Astrocyte (in vitro differentiated cells and primary cell): ENCODE results near the gene TBXAS1. TPM values are rescaled to one million over a fixed set of nuclear protein-coding genes. Genes with fewer than 3 reads are reported as not detected.
"Not testable (repeated sequence)": the region's sequence is repeated elsewhere in the genome, so short reads cannot be mapped to it uniquely, and the experiment has no call there.

ENCODE experiments used
- DNase-seq: peaks from one replicate; pipeline ENCODE4 v3.0.0-alpha.2; 2010; ENCODE audit warnings: low read depth
- FAIRE-seq: peaks from 2 replicates; lab custom pipeline; 2011; peaks lifted over from hg19 to GRCh38; lab: Jason Lieb, UNC
- H2AFZ ChIP-seq: 2 replicates; pipeline ENCODE4 v1.6.0; 2012; ENCODE audit warnings: low read depth, low read length, inconsistent platforms
- H3K27ac ChIP-seq: 2 replicates; pipeline ENCODE4 v1.5.1; 2011; ENCODE audit warnings: low read depth, low read length, inconsistent platforms
- H3K27me3 ChIP-seq: 2 replicates; pipeline ENCODE4 v1.6.0; 2011; ENCODE audit warnings: low read length, inconsistent platforms; ENCODE audit not compliant: insufficient read depth
- H3K36me3 ChIP-seq: 2 replicates; pipeline ENCODE4 v1.5.1; 2011; ENCODE audit warnings: low read length, inconsistent platforms; ENCODE audit not compliant: insufficient read depth
- H3K4me1 ChIP-seq: 2 replicates; pipeline ENCODE4 v1.5.1; 2011; ENCODE audit warnings: low read length, inconsistent platforms; ENCODE audit not compliant: insufficient read depth
- H3K4me2 ChIP-seq: 2 replicates; pipeline ENCODE4 v1.6.0; 2012; ENCODE audit warnings: low read length, inconsistent platforms
- H3K4me3 ChIP-seq: 2 replicates; pipeline ENCODE4 v1.5.1; 2011; ENCODE audit warnings: low read depth, mild to moderate bottlenecking, low read length, inconsistent platforms; ENCODE audit not compliant: insufficient read depth
- H3K79me2 ChIP-seq: 2 replicates; pipeline ENCODE4 v1.6.0; 2012; ENCODE audit warnings: mild to moderate bottlenecking, low read length, inconsistent platforms; ENCODE audit not compliant: insufficient read depth
- H3K9ac ChIP-seq: 2 replicates; pipeline ENCODE4 v1.6.0; 2012; ENCODE audit warnings: mild to moderate bottlenecking, low read length, inconsistent platforms
- H3K9me3 ChIP-seq: 2 replicates; pipeline ENCODE4 v1.5.1; 2012; ENCODE audit warnings: low read depth, mild to moderate bottlenecking, low read length, inconsistent platforms; ENCODE audit not compliant: insufficient read depth
- H4K20me1 ChIP-seq: 2 replicates; pipeline ENCODE4 v1.6.0; 2012; ENCODE audit warnings: low read length, inconsistent platforms; ENCODE audit not compliant: insufficient read depth
- H3K27ac Mint-ChIP-seq: one replicate; pipeline ENCODE4 v1.8.0; 2021; ENCODE audit warnings: mild to moderate bottlenecking, mixed read lengths; ENCODE audit not compliant: unreplicated experiment
- H3K27me3 Mint-ChIP-seq: one replicate; pipeline ENCODE4 v1.8.0; 2021; ENCODE audit warnings: low read depth, mixed read lengths; ENCODE audit not compliant: unreplicated experiment
- H3K36me3 Mint-ChIP-seq: one replicate; pipeline ENCODE4 v1.8.0; 2021; ENCODE audit warnings: low read depth, mixed read lengths; ENCODE audit not compliant: unreplicated experiment
- H3K4me1 Mint-ChIP-seq: one replicate; pipeline ENCODE4 v1.8.0; 2021; ENCODE audit warnings: low read depth, mixed read lengths; ENCODE audit not compliant: unreplicated experiment
- H3K4me3 Mint-ChIP-seq: one replicate; pipeline ENCODE4 v1.8.0; 2021; ENCODE audit warnings: mild to moderate bottlenecking, moderate library complexity, mixed read lengths; ENCODE audit not compliant: unreplicated experiment
- H3K9me3 Mint-ChIP-seq: one replicate; pipeline ENCODE4 v1.8.0; 2021; ENCODE audit warnings: mild to moderate bottlenecking, mixed read lengths; ENCODE audit not compliant: unreplicated experiment
- CTCF ChIP-seq: IDR thresholded peaks from 2 replicates; pipeline ENCODE4 v1.5.1; 2011; ENCODE audit warnings: low read depth, mild to moderate bottlenecking, inconsistent platforms, low read length, moderate library complexity; ENCODE audit not compliant: insufficient read depth
- EZH2 ChIP-seq: IDR thresholded peaks from 2 replicates; pipeline ENCODE4 v1.6.1; 2012; ENCODE audit warnings: mild to moderate bottlenecking, low read length, inconsistent platforms; ENCODE audit not compliant: insufficient read depth
- total RNA-seq: library from RNA; stranded (reverse); gene quantifications from 2 replicates; pipeline ENCODE4 v1.2.1, GENCODE V29; 2021

TBXAS1 gene
- total RNA-seq, 1 donor from 2014 or later = 1.1 TPM

DNA sequence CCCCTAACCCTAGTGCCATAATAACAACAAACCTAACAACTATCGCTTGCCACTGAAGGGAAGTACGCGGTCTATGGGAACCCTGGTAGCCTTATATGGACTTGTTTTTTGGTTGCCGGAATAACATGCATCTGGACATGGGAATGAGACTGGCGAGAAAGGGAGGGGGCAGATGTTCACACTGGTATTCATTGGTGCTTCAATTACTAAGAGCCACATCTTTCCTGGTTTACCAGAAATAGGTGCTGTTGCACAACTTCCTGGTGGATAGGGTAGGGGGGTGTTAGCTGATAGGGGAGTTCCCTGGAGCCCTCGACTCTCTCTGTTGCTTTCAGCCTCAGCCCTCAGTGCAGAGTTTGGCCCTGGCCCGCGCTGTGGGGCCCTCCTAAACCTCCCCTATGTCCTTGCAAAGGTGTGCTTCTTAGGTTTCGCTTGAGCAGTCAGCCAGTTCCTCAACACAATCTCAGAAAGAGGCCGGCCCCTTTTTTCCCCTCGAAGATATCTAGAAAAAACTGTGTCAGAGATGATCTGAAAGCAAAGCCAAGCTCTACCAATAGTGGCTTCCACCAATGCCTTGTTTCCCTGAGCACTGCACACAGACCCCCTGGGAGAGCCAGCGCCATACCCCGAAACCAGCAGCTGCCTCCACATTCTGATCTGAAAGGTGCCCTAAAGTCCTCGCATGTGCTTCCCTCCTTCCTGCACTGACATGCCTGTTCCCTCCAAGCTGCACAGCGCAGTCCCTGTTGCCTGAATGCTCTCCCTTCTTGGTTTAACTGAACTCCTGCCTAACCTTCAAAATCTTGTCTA lies 13.5 kb downstream of the TBXAS1 start:
- Mint-ChIP-seq H3K4me3 (no peak overlapping the region), H3K4me1 (no peaks in the 10 kb centered on the region), H3K9me3 (peaks cover under 1% of the 10 kb centered on the region), H3K27ac (no peak overlapping the region), H3K27me3 (peaks cover 44% of the 10 kb centered on the region), H3K36me3 (no peaks in the 10 kb centered on the region)
- Histone ChIP-seq H2AFZ (no peak overlapping the region), H3K27ac (no peak overlapping the region), H3K9ac (no peak overlapping the region), H3K79me2 (no peaks in the 10 kb centered on the region), H3K4me1 (no peaks in the 10 kb centered on the region), H3K9me3 (no peaks in the 10 kb centered on the region), H3K36me3 (no peaks in the 10 kb centered on the region), H3K27me3 (peaks cover 3% of the 10 kb centered on the region), H4K20me1 (no peaks in the 10 kb centered on the region), H3K4me3 (no peak overlapping the region), H3K4me2 (no peak overlapping the region)
- TF ChIP-seq EZH2 (no peak), CTCF (no peak)
- no peak for DNase-seq
- no peak for FAIRE-seq

DNA sequence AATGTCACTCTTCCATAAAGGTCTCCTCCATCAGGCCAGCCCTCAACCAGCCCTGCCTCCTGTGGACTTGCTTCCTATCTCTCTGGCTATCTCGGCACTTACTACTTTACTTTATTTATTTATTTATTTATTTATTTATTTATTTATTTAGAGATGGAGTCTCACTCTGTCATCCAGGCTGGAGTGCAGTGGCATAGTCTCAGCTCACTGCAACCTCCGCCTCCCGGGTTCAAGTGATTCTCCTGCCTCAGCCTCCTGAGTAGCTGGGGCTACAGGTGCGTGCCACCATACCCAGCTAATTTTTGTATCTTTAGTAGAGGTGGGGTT lies 14.1 kb downstream of the TBXAS1 start:
- not testable (repeated sequence) for H3K36me3 Mint-ChIP-seq, H3K27me3 ChIP-seq, H3K9me3 ChIP-seq, H3K9me3 Mint-ChIP-seq, H2AFZ ChIP-seq, H4K20me1 ChIP-seq, H3K9ac ChIP-seq, DNase-seq, H3K4me3 ChIP-seq, H3K4me3 Mint-ChIP-seq, H3K27ac ChIP-seq, H3K79me2 ChIP-seq, FAIRE-seq, H3K4me1 ChIP-seq, H3K36me3 ChIP-seq, H3K4me1 Mint-ChIP-seq, H3K27ac Mint-ChIP-seq, H3K4me2 ChIP-seq
- H3K27me3 Mint-ChIP-seq = peaks cover 44% of the 10 kb centered on the region

- H2AFZ ChIP-seq = no peak overlapping the region
- no peaks in the 10 kb centered on the region for H3K4me1 ChIP-seq
- H3K9me3 ChIP-seq = no peaks in the 10 kb centered on the region
- H3K9ac ChIP-seq = no peak overlapping the region
- H3K36me3 ChIP-seq = no peaks in the 10 kb centered on the region
- H4K20me1 ChIP-seq = no peaks in the 10 kb centered on the region
- no peaks in the 10 kb centered on the region for H3K4me1 Mint-ChIP-seq
- H3K27me3 ChIP-seq = no peaks in the 10 kb centered on the region
- no peak overlapping the region for H3K4me3 Mint-ChIP-seq
- H3K79me2 ChIP-seq = no peaks in the 10 kb centered on the region
- H3K27ac Mint-ChIP-seq = no peak overlapping the region
- TF ChIP-seq CTCF (no peak), EZH2 (no peak)
- FAIRE-seq (no peak), DNase-seq (no peak)
- peaks cover 3% of the 10 kb centered on the region for H3K9me3 Mint-ChIP-seq
- no peak overlapping the region for H3K4me3 ChIP-seq
- H3K27me3 Mint-ChIP-seq = peaks cover 36% of the 10 kb centered on the region
- H3K36me3 Mint-ChIP-seq = no peaks in the 10 kb centered on the region
- H3K27ac ChIP-seq = no peak overlapping the region
- H3K4me2 ChIP-seq = no peak overlapping the region
Measured at GRCh38 chr7:139844779-139845442, 15.8 kb downstream of the TBXAS1 start.
